ENCODE measurements around the gene SLC6A8.
A peak's percentile ranks its signal among the peaks of the same experiment; 100 is the strongest.

The SLC6A8 gene

GRCh38 chrX:153687121-153688039, at the start of gene SLC6A8:
SLC6A8 (plus strand) TSS chrX:153687926; CDS start chrX:153688575, 649 bp downstream.
- DNase-seq (ENCODE audit: low spot score), result peak; percentile 92

DNA sequence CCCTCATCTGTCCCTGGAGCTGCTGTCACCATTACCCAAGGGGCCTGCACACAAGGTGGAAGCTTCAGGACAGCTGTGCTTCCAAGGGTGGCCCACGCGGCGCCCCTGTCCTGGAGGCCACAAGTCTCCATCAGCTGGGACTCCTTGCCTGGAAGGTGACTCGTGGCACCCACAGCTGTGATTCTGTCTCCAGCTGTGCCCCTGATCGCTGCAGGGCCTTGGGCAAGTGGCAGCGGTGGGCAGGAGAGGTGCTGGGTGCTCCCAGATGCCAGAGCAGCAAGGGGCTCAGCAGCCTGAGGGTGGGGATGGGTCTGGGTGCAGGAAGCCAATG, 49.7 kb upstream of the SLC6A8 start:
- no peak for DNase-seq (ENCODE audit: low spot score)

GRCh38 chrX:153638436-153639176, 49.1 kb upstream of the SLC6A8 start:
- no peak for DNase-seq (ENCODE audit: low spot score)

DNA sequence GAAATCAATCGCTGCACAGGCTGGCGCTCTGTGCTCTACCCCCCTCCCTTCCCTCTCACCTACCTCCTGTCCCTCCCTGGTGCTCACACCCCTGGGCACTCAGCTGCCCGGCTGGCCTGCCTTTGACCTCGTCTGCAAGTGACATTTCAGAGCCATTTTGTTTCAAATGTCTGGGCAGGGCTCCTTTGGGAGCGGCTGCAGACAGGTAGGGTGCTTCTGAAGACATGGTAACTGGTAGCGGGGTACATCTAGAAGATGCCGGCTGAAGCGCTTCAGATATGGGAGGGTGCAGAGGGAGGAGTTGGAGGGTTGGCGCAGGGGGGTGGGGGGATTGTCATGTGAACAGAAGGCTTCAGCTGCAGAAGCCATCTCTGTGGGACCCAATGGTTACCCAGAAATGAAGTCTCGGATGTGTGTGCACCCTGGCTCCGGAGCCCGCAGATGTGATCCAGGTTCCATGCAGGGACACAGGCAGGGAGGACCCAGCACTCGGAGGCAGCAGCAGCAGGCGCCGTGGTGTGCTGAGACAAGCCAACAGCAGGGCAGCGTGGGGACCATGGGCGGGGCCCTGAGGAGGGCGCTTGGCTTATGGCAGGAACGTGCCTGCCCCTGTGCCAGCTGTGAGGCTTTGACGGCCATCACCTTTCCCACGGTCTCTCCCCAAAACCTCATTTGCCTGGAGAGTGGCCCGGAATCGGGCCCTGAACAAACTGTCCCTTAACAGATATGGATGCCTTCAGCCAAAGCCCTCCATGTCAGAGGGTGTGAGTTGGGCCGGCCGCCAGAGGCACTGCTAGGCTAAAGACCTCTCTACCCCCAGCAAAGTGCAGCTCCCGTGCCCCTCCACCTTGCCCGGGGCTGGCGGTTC, 48.3 kb upstream of the SLC6A8 start:
- DNase-seq (ENCODE audit: low spot score), result no peak

GRCh38 chrX:153640045-153640686, 47.6 kb upstream of the SLC6A8 start:
- DNase-seq (ENCODE audit: low spot score), result no peak

DNA sequence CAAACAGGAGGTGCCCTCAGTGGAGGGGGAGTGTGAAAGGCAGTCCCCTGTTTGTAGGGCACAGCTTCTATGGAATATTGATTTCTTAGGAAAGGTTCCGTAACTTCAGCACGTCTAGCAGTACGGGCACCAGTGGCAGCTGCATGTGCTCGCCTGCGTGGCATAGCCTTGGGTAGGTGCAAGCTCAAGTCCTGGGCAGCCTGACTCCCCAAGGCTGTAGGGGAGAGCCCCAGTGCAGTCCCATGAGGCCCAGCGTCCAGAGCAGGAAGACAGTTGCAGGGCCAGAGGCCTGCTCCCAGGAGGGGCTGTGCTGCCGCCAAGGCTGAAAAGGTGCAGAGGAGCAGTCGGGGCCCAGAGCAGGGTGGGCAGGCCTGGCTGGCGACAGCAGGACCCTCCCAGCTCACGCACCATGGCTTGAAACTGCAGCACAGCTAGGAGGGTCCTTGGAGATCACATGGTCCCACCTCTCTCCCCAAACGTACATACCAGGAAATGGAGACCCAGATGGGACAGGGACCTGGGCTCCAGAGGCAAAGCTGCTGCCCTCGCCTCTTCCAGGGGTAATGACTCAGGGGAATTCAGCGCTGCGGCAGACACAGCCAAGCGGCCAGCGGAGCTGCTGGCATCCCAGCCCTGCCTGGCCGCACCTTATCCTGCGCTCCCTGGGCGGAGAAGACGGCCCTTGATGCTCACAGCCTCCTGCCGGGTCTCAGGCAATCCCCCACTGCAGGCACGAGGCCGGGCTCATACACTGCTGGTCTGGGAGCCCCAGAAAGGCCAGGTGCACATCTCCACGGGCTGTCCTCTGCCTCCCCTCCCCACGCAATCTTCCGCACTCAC, 46.8 kb upstream of the SLC6A8 start:
- DNase-seq (ENCODE audit: low spot score), result no peak

GRCh38 chrX:153641627-153642026, 46.1 kb upstream of the SLC6A8 start:
- no peak for DNase-seq (ENCODE audit: low spot score)

- no peak for DNase-seq (ENCODE audit: low spot score)
Observed at GRCh38 chrX:153642051-153642654, 45.6 kb upstream of the SLC6A8 start.

- DNase-seq (ENCODE audit: low spot score), result no peak
Observed at GRCh38 chrX:153642655-153643430, 44.9 kb upstream of the SLC6A8 start.

DNA sequence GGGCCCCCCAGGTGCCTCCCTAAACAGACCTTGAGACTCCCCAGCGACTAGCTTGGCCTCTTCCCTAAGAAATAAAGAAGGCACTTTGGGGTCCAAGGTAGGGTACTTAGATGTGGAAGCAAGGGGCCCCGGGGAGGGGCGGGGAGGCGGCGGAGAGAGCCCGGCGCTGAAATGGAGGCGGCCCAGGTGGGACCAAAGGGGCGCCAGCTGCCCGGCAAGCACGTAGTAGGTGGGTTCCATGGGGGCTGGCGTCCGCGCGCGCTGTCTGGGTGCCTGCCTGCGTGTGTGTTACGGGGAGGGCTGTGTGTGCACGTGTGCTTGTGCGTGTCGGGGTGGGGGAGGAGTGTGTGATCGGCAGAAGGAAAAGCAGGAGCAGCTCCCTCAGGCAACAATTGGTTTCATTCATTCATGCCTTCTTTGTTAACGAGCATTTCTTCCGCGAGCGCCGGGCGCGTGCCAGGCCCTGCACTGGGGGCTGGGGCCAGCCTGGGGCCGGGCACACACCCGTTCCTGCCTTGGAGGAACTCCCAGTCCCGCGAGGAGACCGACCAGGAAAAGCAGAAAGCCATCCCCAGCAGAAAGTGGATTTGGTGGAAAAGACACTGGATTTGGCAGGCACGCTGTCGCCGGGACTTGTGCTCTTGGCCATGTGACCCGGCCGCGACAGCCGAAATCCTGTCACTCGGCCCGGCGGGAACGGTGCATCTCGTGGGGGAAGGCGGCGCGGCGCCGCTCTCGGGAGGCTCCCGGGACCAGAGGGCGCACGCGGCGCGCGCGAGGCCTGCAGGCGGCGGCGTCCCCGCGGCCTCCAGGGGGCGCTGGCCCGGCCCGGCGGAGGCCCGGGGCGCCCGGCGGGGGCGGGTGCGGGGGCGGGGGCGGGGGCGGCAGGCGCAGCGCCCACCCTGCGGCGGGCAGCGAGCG, 44.0 kb upstream of the SLC6A8 start:
- DNase-seq (ENCODE audit: low spot score), result peak; percentile 57

DNA sequence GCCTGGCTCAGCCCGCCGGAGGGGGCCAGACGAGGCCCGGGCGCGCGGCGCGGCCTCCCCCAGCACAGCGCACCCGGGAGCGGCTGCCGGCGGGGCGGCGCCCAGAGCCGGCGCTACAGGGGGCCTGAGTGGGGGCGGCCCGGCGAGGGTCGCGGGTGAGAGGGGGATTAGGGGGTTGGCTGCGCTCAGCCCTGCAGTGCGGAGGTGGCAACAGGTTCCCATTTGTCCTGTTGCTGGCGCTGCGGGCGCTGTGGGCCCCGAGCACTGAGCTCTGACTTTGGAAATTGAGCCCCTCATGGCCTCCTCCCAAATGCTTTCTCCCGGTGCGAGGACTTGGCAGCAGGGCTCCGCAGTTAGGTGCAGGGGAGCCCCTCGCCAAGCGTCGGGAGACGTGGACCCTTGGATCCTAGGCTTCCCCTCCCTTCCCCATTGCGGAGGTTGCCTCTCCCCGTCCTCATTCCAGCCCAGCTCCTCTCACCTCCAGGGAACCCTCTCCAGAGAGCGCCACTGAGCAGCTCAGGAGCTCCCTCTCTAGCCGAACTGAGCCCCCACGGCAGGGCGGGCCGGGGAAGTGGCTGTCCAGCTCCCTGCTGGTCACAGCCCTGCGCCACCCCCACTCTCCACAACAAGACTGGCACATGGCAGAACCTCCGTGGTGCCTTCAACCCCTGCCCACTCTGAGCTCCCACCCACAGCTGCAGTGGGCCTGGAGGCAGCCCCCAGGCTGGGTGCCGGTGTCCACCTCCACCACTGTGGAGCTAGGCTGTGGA, 43.2 kb upstream of the SLC6A8 start:
- DNase-seq (ENCODE audit: low spot score), result no peak

DNA sequence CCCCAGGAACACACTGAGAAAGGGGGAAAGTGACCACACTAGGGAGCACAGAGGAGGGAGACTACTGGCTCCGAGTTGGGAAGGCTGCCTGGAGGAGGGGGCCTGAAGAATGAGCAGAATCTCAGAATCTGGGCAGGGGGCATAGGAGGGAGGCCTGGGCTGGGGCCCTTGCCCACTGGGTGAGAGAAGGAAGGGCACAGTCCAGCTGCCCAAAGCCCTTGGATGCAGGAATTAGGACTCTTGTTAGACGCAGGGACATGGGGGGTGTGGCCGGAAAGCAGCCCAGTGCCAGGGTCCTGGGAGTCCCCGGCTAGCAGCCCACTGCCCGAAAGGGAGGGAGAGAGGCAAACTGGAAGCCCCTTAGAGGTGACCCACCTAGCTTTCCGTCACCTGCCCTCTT, 42.6 kb upstream of the SLC6A8 start:
- DNase-seq (ENCODE audit: low spot score), result no peak

DNA sequence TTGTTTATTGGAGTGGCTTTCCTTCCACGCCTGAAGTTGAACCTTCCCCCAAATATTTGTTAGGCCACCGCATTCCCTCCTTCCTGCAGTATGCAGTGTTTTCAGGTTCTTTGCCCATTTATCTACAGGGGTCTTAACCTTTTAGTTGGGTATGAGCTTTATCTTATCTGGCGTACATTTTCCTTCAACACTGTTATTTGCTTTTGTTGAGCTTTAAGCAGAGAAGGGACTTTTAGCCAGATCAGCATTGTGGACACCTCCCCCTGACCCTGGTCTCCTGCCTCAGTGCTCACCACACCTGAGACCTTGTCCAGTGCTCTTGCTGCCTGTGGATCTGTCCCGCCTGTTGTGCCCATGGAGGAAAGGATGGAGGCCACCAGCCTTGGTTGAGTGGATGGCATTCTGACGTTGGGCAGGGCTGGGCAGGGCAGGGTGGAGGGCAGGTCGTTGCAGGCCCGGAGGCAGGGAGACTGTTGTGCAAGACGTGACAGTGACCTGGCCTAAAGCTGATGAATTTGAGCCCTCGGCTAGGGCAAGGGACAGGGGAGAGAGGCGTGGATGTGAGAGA, 41.7 kb upstream of the SLC6A8 start:
- no peak for DNase-seq (ENCODE audit: low spot score)

DNA sequence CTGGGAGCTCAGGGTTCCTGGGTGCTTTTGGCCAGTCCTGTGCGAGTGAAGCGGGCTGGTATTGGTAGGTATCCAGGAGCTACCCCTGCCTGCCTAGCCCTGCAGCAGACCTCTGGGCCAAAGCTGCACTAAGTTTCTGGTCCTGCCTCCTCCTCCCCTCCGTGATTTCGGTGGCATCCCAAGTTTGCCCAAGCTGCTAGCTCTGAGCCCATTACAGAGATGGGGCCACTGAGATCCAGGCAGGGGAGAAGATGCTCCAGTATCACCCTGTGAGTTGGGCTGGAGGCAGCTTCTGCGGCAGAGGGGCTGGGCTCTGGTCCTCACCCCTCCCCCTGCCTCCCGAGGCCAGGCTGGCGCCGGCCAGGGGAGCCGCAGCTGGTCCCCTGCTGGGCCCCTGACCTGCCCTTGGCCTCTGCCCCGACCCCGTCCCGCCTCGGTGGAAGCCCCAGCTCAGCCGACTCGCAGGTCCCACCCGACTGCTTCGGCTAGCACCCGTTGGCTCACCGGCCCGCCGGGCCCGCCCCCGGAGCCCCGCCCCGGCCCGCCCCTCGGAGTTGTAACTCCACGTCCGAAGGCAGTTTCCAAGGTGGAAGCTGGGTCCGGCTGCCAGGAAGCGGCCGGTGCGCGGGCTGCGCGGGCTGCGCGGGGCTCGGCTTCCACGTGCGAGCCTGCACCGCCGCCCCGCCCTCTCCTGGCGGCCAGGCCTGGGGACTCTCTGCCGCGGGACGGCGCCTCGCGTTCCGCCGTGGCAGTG, 40.9 kb upstream of the SLC6A8 start, which contains the start of gene DUSP9:
DUSP9 (plus strand) TSS at position 584 of the 754 bp plus-strand sequence. CDS start 751 bp downstream, outside the sequence.
- peak; percentile 44 for DNase-seq (ENCODE audit: low spot score)

- no peak for DNase-seq (ENCODE audit: low spot score)
Observed at GRCh38 chrX:153647461-153648357, 40.0 kb upstream of the SLC6A8 start.
